ENCODE results near the gene HTT-AS.
"Not testable (repeated sequence)": the region's sequence is repeated elsewhere in the genome, so short reads cannot be mapped to it uniquely, and the experiment has no call there.

Gene HTT-AS

GRCh38 chr4:3070709-3071500, 3.4 kb downstream of the HTT-AS start:
- 92% methylated on average over 3 of the region's 3 CpGs for WGBS
- Histone ChIP-seq H3K36me3 (ENCODE audit: insufficient read depth, low read length) (no peaks in the 10 kb centered on the region), H3K4me3 (ENCODE audit: low read length) (no peak overlapping the region), H3K27me3 (ENCODE audit: insufficient read depth, low read length) (peaks cover 3% of the 10 kb centered on the region; the same call in 1 of the 2 replicates), H3K9ac (ENCODE audit: low read depth, low read length) (no peak overlapping the region), H3K27ac (ENCODE audit: low read depth, low read length) (no peak overlapping the region), H3K4me1 (ENCODE audit: insufficient read depth, low read length) (peaks cover 2% of the 10 kb centered on the region), H3K9me3 (ENCODE audit: insufficient read depth, low read depth, low read length) (no peaks in the 10 kb centered on the region)

- H3K4me1 ChIP-seq (ENCODE audit: insufficient read depth, low read length) = no peaks in the 10 kb centered on the region; the same call in 1 of the 2 replicates
- no peak overlapping the region for H3K9ac ChIP-seq (ENCODE audit: low read depth, low read length)
- no peaks in the 10 kb centered on the region for H3K36me3 ChIP-seq (ENCODE audit: insufficient read depth, low read length)
- no peaks in the 10 kb centered on the region for H3K9me3 ChIP-seq (ENCODE audit: insufficient read depth, low read depth, low read length)
- H3K4me3 ChIP-seq (ENCODE audit: low read length) = no peak overlapping the region
- H3K27ac ChIP-seq (ENCODE audit: low read depth, low read length) = no peak overlapping the region
- H3K27me3 ChIP-seq (ENCODE audit: insufficient read depth, low read length) = peaks cover 3% of the 10 kb centered on the region; the same call in 1 of the 2 replicates
- 88% methylated on average over 16 of the region's 16 CpGs for WGBS
Measured at GRCh38 chr4:3069661-3070199, 4.6 kb downstream of the HTT-AS start.

GRCh38 chr4:3067473-3068001, 6.8 kb downstream of the HTT-AS start:
- H3K27me3 ChIP-seq (ENCODE audit: insufficient read depth, low read length) = no peaks in the 10 kb centered on the region
- no peaks in the 10 kb centered on the region for H3K9me3 ChIP-seq (ENCODE audit: insufficient read depth, low read depth, low read length)
- H3K4me1 ChIP-seq (ENCODE audit: insufficient read depth, low read length) = no peaks in the 10 kb centered on the region
- 79% methylated on average over 6 of the region's 6 CpGs for WGBS
- H3K4me3 ChIP-seq (ENCODE audit: low read length) = no peak overlapping the region
- H3K9ac ChIP-seq (ENCODE audit: low read depth, low read length) = no peak overlapping the region
- no peak overlapping the region for H3K27ac ChIP-seq (ENCODE audit: low read depth, low read length)
- H3K36me3 ChIP-seq (ENCODE audit: insufficient read depth, low read length) = no peaks in the 10 kb centered on the region

- Histone ChIP-seq H3K9me3 (ENCODE audit: insufficient read depth, low read depth, low read length) (no peaks in the 10 kb centered on the region), H3K4me1 (ENCODE audit: insufficient read depth, low read length) (no peaks in the 10 kb centered on the region), H3K4me3 (ENCODE audit: low read length) (no peak overlapping the region), H3K36me3 (ENCODE audit: insufficient read depth, low read length) (no peaks in the 10 kb centered on the region), H3K27ac (ENCODE audit: low read depth, low read length) (no peak overlapping the region), H3K9ac (ENCODE audit: low read depth, low read length) (no peak overlapping the region), H3K27me3 (ENCODE audit: insufficient read depth, low read length) (no peaks in the 10 kb centered on the region)
- WGBS = 94% methylated on average over 5 of the region's 6 CpGs
Measured at GRCh38 chr4:3066836-3067400, 7.4 kb downstream of the HTT-AS start.

DNA sequence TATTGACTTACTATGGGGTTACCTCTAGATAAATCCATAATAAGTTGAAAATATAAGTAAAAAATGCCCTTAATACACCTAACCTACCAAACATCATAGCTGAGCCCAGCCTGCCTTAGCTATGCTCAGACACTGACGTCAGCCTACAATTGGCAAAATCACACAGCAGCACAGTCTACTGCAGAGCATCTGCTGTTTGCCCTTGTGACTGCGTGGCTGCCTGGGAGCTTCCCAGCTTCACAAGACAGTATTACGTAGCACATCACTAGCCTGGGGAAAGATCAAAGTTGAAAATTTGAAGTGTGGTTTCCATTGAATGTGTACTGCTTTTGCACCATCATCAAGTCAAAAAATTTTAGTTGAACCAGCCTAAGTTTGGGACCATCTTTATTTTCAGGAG, 8.8 kb downstream of the HTT-AS start:
- Histone ChIP-seq H3K9me3 (ENCODE audit: insufficient read depth, low read depth, low read length) (no peaks in the 10 kb centered on the region), H3K9ac (ENCODE audit: low read depth, low read length) (no peak overlapping the region), H3K36me3 (ENCODE audit: insufficient read depth, low read length) (no peaks in the 10 kb centered on the region), H3K4me3 (ENCODE audit: low read length) (no peak overlapping the region), H3K4me1 (ENCODE audit: insufficient read depth, low read length) (no peaks in the 10 kb centered on the region), H3K27ac (ENCODE audit: low read depth, low read length) (no peak overlapping the region), H3K27me3 (ENCODE audit: insufficient read depth, low read length) (no peaks in the 10 kb centered on the region)
- 91% methylated on average over 3 of the region's 3 CpGs for WGBS

GRCh38 chr4:3062471-3062870, 11.9 kb downstream of the HTT-AS start:
- Histone ChIP-seq H3K27me3 (ENCODE audit: insufficient read depth, low read length) (no peaks in the 10 kb centered on the region), H3K27ac (ENCODE audit: low read depth, low read length) (no peak overlapping the region), H3K4me3 (ENCODE audit: low read length) (no peak overlapping the region), H3K9me3 (ENCODE audit: insufficient read depth, low read depth, low read length) (no peaks in the 10 kb centered on the region), H3K36me3 (ENCODE audit: insufficient read depth, low read length) (no peaks in the 10 kb centered on the region), H3K9ac (ENCODE audit: low read depth, low read length) (no peak overlapping the region), H3K4me1 (ENCODE audit: insufficient read depth, low read length) (no peaks in the 10 kb centered on the region)
- 92% methylated on average over 11 of the region's 12 CpGs for WGBS

DNA sequence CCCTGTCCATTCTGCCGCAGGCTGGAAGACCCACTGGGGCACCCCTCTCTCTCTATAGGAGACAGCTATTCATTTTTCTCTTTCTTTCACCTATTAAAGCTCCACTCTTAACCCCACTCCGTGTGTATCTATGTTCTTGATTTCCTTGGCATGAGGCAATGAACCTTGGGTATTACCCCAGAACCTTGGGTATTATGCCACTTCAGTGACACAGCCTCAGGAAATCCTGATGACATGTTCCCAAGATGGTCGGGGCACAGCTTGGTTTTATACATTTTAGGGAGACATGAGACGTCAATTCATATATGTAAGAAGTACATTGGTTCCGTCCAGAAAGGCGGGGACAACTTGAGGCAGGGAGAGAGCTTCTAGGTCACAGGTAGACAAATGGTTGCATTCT, 13.4 kb downstream of the HTT-AS start:
- Histone ChIP-seq H3K9ac (ENCODE audit: low read depth, low read length) (no peak overlapping the region), H3K27me3 (ENCODE audit: insufficient read depth, low read length) (no peaks in the 10 kb centered on the region), H3K36me3 (ENCODE audit: insufficient read depth, low read length) (no peaks in the 10 kb centered on the region), H3K4me1 (ENCODE audit: insufficient read depth, low read length) (no peaks in the 10 kb centered on the region), H3K4me3 (ENCODE audit: low read length) (no peak overlapping the region), H3K9me3 (ENCODE audit: insufficient read depth, low read depth, low read length) (peaks cover 8% of the 10 kb centered on the region), H3K27ac (ENCODE audit: low read depth, low read length) (no peak overlapping the region)
- WGBS = 95% methylated on average over 6 of the region's 6 CpGs

DNA sequence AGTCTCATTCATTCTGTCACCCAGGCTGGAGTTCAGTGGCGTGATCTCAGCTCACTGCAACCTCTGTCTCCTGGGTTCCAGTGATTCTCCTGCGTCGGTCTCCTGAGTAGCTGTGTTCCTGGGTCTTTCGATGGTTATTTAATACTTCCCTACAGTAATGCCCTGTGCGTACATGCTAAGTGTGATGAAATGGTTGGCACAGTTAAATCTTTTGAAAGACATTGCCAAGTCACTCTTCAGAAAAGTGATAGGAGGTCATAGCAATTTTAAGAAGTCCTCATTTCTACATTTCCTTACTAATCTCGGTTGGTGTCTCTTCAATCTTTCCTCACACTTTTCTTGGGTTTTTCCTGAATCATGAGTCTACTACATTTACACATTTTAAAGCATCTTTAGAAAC, 14.4 kb downstream of the HTT-AS start:
- Histone ChIP-seq H3K9ac (ENCODE audit: low read depth, low read length) (no peak overlapping the region), H3K27me3 (ENCODE audit: insufficient read depth, low read length) (no peaks in the 10 kb centered on the region), H3K4me1 (ENCODE audit: insufficient read depth, low read length) (no peaks in the 10 kb centered on the region), H3K9me3 (ENCODE audit: insufficient read depth, low read depth, low read length) (peaks cover 17% of the 10 kb centered on the region), H3K27ac (ENCODE audit: low read depth, low read length) (no peak overlapping the region), H3K36me3 (ENCODE audit: insufficient read depth, low read length) (no peaks in the 10 kb centered on the region), H3K4me3 (ENCODE audit: low read length) (no peak overlapping the region)
- 94% methylated on average over 6 of the region's 6 CpGs for WGBS

- Histone ChIP-seq H3K27me3 (ENCODE audit: insufficient read depth, low read length) (no peaks in the 10 kb centered on the region), H3K27ac (ENCODE audit: low read depth, low read length) (no peak overlapping the region), H3K4me3 (ENCODE audit: low read length) (no peak overlapping the region), H3K9me3 (ENCODE audit: insufficient read depth, low read depth, low read length) (peaks cover 31% of the 10 kb centered on the region), H3K4me1 (ENCODE audit: insufficient read depth, low read length) (no peaks in the 10 kb centered on the region), H3K36me3 (ENCODE audit: insufficient read depth, low read length) (no peaks in the 10 kb centered on the region), H3K9ac (ENCODE audit: low read depth, low read length) (no peak overlapping the region)
- WGBS = 94% methylated on average over 2 of the region's 2 CpGs
Measured at GRCh38 chr4:3054169-3054759, 20.1 kb downstream of the HTT-AS start.

- peaks cover 26% of the 10 kb centered on the region for H3K9me3 ChIP-seq (ENCODE audit: insufficient read depth, low read depth, low read length)
- not testable (repeated sequence) for H3K27me3 ChIP-seq (ENCODE audit: insufficient read depth, low read length); H3K36me3 ChIP-seq (ENCODE audit: insufficient read depth, low read length); H3K9ac ChIP-seq (ENCODE audit: low read depth, low read length); H3K4me3 ChIP-seq (ENCODE audit: low read length); H3K4me1 ChIP-seq (ENCODE audit: insufficient read depth, low read length); H3K27ac ChIP-seq (ENCODE audit: low read depth, low read length)
- 94% methylated on average over 10 of the region's 12 CpGs for WGBS
Measured at GRCh38 chr4:3051141-3051897, 23.0 kb downstream of the HTT-AS start.
